ENCODE measurements around the gene ANP32A.

DNA sequence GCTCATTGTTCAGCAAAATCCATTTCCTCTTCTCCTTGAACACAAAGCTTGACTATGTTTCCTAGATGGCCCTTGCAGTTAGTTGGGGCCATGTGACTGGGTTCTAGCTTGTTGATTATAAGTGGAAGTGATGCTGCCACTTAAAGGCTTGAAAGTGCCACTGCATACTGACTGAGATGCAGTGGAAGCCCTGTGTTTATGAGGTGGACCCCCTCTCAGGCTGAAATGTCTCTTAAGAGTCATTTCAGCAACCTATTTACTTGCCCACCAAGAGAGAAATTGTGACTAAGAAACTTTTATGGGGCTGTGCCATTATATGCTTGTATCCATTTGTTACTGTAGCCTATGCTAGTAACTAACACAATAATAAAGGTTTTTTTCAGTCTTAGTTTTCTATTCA lies 8.4 kb upstream of the ANP32A start:
- TF ChIP-seq, protein P1, sequence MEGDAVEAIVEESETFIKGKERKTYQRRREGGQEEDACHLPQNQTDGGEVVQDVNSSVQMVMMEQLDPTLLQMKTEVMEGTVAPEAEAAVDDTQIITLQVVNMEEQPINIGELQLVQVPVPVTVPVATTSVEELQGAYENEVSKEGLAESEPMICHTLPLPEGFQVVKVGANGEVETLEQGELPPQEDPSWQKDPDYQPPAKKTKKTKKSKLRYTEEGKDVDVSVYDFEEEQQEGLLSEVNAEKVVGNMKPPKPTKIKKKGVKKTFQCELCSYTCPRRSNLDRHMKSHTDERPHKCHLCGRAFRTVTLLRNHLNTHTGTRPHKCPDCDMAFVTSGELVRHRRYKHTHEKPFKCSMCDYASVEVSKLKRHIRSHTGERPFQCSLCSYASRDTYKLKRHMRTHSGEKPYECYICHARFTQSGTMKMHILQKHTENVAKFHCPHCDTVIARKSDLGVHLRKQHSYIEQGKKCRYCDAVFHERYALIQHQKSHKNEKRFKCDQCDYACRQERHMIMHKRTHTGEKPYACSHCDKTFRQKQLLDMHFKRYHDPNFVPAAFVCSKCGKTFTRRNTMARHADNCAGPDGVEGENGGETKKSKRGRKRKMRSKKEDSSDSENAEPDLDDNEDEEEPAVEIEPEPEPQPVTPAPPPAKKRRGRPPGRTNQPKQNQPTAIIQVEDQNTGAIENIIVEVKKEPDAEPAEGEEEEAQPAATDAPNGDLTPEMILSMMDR (optimal IDR thresholded peaks at IDR 0.05 in 1 of 3, IDR thresholded peaks at IDR 0.05 in 1 of 3, conservative IDR thresholded peaks at IDR 0.05 in 1 of 3; ENCODE audit: extremely low read depth in 1 of 3, insufficient read depth in 2 of 3, low read length in 3 of 3): peak; percentile 44 to 72 (median 46)
- no peak for TF ChIP-seq EZH2 (IDR thresholded peaks at IDR 0.05; ENCODE audit: low read length)
